GM19372 (cell line): ENCODE measurements around the gene ARL13A.

Experiments used
- ATAC-seq: cut with Tn5 transposase; IDR thresholded peaks from one replicate; pipeline ENCODE4 v1.9.1; 2021; ENCODE audit warnings: mild to moderate bottlenecking, low read depth, moderate library complexity; ENCODE audit not compliant: unreplicated experiment

ARL13A gene

GRCh38 chrX:100969408-100969807 lies at the start of gene ARL13A:
Gene ARL13A, plus strand, starts transcription at chrX:100969708. Its CDS starts 3,982 bp downstream, at chrX:100973690.
- no peak for ATAC-seq

GRCh38 chrX:100924375-100924774 lies 45.1 kb upstream of the ARL13A start:
- no peak for ATAC-seq

GRCh38 chrX:100926453-100926852 lies 43.1 kb upstream of the ARL13A start:
- no peak for ATAC-seq

GRCh38 chrX:100928660-100929613 lies 40.6 kb upstream of the ARL13A start, which contains the start of gene XKRX:
Gene XKRX, minus strand, starts transcription at chrX:100928917. Its CDS starts 613 bp downstream, at chrX:100928304.
- peak; percentile 67 for ATAC-seq

GRCh38 chrX:100931218-100931924 lies 38.1 kb upstream of the ARL13A start:
- peak; percentile 60 for ATAC-seq

- peak; percentile 11 for ATAC-seq
Observed at GRCh38 chrX:100931925-100932285, 37.6 kb upstream of the ARL13A start.

- ATAC-seq = no peak
Observed at GRCh38 chrX:100935767-100936166, 33.7 kb upstream of the ARL13A start.

- ATAC-seq = no peak
Observed at GRCh38 chrX:100939333-100939732, 30.2 kb upstream of the ARL13A start.

- no peak for ATAC-seq
Observed at GRCh38 chrX:100944601-100945000, 24.9 kb upstream of the ARL13A start.

- no peak for ATAC-seq
Observed at GRCh38 chrX:100946299-100946927, 23.1 kb upstream of the ARL13A start.

GRCh38 chrX:100948557-100948956 lies 21.0 kb upstream of the ARL13A start:
- ATAC-seq = no peak

GRCh38 chrX:100962811-100963210 lies 6.7 kb upstream of the ARL13A start:
- no peak for ATAC-seq

- no peak for ATAC-seq
Observed at GRCh38 chrX:100964362-100964761, 5.1 kb upstream of the ARL13A start.

- no peak for ATAC-seq
Observed at GRCh38 chrX:100969936-100970335, 428 bp downstream of the ARL13A start.

GRCh38 chrX:100973411-100973810 lies 3.9 kb downstream of the ARL13A start:
- ATAC-seq = no peak

GRCh38 chrX:100975212-100975611 lies 5.7 kb downstream of the ARL13A start:
- no peak for ATAC-seq

- no peak for ATAC-seq
Observed at GRCh38 chrX:100976211-100976610, 6.7 kb downstream of the ARL13A start.

- no peak for ATAC-seq
Observed at GRCh38 chrX:100979881-100980607, 10.5 kb downstream of the ARL13A start.

- no peak for ATAC-seq
Observed at GRCh38 chrX:100980608-100981497, 11.3 kb downstream of the ARL13A start.
